Posterior cingulate gyrus (tissue), 11 donors: ENCODE data around the gene CKS2.

ENCODE experiments used
- DNase-seq, 10 donors: peaks; one replicate each; pipeline versions ENCODE4 v3.0.0 to v3.0.0-alpha.2; 2020 to 2021; ENCODE audit warnings: mixed read lengths in 3 of 10
- intact Hi-C: fragments of 100-400 bp; cut with DNase I; formaldehyde crosslinking; loops from one replicate; pipeline ENCODE4 v1.15.1; 2023

CKS2 gene

DNA sequence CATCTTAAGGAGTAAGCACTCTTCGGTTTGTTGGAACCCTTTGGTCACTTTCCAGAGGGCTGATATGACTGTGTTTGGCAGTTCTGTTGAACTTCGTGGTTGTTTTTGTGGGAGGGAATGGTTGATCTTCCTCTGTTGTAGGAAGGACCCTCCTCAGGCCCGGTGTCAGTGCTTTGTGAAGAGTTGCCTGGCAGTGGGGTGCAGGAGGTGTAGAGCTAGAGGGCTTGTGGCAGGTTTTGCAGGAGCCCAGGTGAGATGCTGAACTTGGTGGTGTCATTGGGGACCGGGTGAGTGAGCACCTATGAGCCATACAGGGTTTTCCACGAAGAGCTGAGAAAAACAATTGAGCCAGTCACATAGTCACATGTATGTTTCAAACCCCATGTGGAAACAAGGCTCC lies 34.5 kb downstream of the CKS2 start:
- intact Hi-C loops, result no loop called here

DNA sequence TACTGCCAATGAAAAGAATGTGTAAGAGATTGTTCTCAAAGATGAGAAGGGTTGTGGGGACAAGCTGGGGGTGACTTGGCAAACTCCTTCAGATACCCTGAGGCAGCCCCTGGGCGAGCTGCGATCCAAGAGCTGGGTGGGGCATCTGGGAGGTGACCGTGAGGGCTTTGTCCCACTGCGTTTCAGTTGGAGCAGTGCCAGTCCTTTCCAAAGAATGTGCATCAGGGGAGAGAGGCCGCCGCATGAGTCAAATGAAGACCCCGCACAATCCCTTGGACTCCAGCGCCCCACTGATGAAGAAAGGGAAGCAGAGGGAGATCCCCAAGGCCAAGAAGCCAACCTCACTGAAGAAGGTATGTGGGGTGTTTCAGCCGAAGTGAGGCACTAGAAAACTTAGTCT lies 35.7 kb downstream of the CKS2 start:
- no peak for DNase-seq
- intact Hi-C loops, result no loop called here

More for the DNA sequence above, 34.5 kb downstream of the CKS2 start:
- no peak for DNase-seq

DNA sequence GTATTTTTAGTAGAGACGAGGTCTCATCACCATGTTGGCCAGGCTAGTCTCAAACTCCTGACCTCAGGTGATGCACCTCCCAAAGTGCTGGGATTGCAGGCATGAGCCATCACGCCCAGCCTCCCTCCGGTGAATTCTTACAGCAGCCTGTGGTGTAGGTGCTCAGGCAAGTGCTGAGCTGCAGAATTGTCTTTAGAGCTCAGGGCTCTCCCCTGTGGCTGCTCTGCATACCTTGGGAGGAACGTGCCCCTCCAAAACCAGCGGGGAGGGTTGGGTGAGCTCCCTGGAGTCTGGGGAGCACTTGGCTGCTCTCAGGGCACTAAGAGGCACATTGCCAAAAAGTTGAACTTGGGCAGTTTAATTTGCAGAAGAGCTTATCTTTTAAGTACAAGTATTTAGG lies 36.7 kb downstream of the CKS2 start:
- no peak for DNase-seq
- intact Hi-C loops, result no loop called here

DNA sequence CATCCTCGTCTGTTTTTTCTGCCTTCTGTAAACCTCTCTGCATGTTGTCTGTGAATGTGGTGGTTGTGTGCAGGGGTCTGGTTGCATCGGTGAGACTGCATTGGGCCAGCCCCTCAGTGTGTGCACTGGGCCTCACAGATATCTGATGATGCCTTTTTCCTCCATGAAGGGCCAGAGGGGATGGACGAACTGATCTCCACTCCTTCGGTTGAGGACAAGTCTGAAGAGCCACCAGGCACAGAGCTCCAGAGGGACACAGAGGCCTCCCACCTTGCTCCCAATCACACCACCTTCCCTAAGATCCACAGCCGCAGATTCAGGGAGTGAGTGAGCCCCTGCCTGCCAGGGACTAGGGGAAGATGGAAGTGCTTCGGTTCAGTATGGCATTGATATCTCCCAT lies 38.6 kb downstream of the CKS2 start:
- intact Hi-C loops, result no loop called here
- no peak for DNase-seq

DNA sequence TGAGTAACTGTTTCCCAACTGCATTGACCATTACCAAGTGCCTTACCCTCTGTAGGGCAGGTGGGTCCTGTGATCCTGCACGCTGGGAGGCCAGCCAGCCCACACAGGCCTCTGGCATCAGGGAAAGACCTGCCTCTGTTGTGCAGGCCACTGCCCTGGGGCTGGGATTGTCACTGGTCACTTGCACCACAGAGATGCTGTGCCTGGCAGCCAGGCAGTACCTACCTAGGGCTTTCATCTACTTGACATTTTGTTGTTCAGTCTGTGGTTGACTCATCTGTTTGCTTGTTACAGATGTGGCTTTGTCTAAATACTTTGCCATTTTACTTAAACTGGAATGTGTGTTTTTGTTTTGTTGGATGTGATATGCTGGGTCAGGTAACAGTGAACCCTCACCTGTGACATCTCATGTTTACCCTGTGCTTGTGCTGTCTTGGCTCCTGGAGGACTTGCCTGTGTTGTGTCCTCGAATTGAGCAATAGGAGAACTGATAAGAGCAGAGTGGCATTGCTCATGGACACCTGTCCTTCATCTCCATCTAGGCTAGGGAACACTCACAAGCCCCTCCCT lies 40.1 kb downstream of the CKS2 start:
- intact Hi-C loops, result no loop called here
- peak in 1 of 10 donors; percentile 51 for DNase-seq

DNA sequence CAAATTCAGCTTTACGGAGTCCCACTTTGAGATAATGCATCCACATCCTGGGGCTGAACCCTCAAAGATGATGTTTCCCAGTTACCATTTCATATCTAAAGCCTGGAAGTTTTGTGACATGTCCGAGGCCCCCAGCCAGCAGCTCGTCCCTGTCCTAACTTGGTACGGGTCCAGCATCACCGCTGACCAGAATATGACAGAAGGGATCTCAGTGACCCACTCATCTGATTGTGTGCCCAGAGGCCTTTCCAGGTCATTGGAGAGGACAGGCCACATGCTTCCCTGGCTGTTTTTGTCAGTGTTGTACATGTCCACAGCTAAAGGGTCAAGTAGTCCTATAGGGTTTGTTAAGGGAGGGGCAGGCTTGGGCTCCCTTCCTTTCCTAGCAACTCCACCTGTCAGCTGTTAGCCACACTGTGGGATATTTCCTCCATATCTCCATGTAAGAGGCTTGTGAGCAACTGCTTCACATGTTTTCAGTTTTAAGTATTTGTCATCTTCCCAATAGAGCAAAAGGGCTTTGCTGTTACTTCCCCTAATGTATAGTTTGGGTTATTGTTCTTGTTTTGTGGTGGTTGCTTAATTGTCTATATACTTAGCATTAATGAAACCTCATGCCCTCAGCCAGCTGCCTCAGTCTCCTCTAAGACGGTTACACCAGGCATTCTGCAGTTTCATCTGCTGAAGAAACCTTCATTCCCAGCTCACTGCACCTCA lies 40.7 kb downstream of the CKS2 start:
- intact Hi-C loops, result no loop called here
- DNase-seq, result peak in 1 of 10 donors; percentile 44

DNA sequence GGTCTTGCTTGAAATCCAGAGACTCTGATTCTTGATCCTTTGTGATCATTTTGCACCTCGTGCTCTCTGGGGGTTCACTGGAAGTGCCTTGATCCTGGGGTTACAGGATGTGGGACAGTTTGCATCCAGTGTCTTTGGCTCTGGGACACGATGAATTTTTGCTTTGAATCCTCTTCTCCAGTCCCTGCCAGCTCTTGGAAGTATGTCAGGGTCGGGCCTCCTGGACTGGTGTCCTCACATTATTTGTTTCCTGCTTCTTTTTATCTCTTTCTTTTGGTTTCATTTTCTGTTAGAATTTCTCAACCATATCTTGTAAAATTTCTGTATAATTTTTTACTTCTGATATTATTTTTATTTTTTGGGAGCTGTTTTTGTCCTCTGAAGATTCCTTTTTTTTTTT lies 41.5 kb downstream of the CKS2 start:
- intact Hi-C loops, result no loop called here
- peak in 1 of 10 donors; percentile 30 for DNase-seq

DNA sequence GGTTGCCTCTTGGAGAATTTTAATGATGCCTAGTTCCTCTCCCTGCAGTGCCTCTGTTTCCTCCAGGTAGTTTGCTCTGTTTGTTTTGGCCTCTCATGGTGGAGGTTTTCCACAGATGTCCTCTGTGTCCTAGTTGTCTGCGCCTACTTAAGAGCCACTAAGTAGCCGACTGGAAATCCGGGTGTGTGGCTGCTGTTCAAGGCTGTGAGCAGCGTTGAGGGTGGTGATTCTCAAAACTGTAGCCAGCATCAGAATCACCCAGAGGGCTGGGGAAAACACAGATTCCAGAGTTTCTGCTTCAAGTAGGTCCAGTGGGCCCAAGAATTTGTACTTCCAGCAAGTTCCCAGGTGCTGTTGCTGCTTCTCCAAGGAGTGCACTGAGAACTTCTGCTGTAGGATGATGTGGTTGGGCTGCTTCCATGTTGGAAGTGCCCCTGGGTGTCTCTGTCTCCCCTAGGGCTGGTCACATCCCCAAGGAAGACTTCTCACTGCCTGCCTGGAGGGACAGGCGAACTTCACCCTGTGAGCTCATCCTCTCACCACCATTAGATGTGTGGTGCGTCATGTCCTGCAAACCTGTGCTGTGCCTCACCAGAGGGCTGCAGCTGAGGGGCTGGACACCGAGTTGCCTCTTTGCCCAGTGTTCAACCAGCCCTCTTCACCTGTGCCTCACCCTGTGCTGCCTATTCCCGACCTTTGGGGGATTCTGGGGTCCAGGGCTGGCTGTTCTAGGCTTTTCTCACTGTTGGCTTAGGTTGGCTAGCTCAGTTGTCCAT lies 42.1 kb downstream of the CKS2 start:
- DNase-seq, result peak in 2 of 10 donors; percentile 31 to 54
- intact Hi-C loops, result no loop called here

DNA sequence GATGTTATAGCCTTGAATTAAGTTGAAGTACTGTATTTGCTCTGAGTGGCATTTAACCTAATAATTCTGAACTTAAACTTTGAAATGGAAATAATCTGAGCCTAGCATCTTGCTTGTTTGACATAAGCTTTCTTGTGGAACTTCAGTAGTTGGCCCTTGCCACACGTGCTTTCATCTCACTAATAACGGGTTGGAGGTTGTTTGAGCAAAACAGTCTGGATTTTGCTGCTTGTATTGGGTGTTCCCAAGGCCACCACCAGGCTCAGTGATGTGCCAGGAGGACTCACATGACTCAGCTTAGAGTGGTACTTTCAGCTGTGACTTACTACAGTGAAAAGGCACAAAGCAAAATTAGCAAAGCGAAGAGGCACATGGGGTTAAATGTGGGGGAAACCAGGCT lies 43.0 kb downstream of the CKS2 start:
- DNase-seq, result no peak
- intact Hi-C loops, result no loop called here

DNA sequence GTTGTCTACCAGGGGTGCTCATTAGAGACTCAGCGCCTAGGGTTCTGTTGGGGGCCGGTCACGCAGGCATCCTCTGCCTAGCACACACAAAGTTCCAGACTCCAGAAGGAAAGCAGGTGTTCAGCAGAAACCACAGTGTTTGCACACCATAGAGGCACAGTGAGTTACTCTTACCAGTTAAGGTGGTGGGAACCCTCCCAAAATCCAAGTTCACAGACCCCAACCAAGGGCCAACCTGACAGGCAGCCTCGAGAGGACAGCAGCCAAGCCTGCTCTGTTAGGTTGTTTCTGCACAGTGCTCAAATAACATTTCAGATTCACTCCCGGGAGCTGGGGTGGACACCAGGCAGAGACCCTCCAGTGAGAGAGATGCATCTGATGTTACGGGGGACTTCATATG lies 43.5 kb downstream of the CKS2 start:
- intact Hi-C loops, result no loop called here
- peak in 1 of 10 donors; percentile 29 for DNase-seq

DNA sequence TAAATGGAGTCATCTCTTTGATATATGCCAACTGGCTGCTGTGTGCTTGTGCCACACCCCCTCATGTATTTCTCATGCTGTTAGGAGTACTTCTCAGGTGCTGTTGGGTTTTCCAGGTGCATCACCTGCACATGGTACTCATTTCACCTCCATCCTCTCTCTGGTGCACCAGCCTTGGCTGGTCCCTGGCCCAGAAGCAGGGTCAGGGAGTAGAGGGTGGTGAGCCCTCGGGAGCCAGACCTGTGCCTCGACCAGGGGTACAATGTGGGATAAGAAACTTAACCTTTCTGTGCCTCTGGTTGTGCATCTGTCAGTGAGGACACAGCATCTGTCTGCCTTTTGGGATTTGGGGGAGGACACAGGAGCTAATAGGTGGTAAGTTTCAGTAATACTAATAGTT lies 45.8 kb downstream of the CKS2 start:
- no peak for DNase-seq
- intact Hi-C loops, result no loop called here

DNA sequence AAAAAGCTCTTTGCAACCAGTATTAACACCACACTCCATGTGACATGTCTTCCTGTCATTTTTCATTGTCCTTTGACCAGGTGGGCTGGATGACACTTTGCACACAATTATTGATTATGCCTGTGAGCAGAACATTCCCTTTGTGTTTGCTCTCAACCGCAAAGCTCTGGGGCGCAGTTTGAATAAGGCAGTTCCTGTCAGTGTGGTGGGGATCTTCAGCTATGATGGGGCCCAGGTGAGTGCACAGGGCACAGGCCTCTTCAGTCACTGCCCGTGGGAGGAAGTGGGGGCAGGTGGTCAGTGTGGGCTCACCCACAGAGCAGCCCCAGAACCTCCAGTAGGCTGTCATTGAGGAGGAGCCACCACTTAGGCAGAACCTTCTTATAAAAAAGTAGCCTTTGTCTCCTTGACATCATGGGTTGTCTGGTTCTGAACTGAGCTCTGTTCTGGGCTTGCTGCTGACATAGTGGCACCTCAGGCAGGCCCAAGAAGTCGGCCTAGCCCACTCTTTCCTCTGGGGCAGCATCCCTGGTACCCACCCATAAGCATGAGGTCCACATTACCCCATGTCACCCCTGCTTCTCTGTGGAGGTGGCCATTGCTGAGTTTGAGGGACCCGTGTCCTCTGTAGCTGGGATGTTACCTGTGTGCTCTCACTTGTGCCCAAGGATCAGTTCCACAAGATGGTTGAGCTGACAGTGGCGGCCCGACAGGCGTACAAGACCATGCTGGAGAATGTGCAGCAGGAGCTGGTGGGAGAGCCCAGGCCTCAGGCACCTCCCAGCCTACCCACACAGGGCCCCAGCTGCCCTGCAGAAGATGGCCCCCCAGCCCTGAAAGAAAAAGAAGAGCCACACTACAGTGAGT lies 46.6 kb downstream of the CKS2 start:
- intact Hi-C loops, result no loop called here
- DNase-seq, result peak in 2 of 10 donors; percentile 72 to 79

DNA sequence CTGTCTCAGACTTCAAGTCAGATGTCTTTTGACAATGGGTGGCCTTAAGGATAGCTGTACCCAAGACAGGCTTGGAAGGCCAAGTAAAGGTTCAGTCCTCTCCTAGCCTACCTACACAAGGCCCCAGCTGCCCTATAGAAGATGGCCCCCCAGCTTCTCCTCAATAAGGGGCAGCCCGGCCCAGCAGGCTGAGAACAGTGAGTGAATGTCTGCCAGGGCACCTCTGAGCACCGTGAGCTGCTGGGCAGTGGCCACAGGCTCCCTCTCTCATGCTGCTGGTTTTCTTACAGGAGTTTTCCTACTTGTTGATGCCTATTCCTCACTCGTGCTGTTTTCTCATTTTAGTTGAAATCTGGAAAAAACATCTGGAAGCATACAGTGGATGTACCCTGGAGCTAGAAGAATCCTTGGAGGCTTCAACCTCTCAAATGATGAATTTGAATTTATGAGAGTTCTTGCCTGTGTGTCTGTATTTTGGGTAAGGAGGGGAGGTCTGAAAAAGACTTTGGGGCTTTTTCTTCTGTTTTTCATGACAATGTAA lies 47.5 kb downstream of the CKS2 start:
- DNase-seq, result peak in 1 of 10 donors; percentile 68
- intact Hi-C loops, result no loop called here

DNA sequence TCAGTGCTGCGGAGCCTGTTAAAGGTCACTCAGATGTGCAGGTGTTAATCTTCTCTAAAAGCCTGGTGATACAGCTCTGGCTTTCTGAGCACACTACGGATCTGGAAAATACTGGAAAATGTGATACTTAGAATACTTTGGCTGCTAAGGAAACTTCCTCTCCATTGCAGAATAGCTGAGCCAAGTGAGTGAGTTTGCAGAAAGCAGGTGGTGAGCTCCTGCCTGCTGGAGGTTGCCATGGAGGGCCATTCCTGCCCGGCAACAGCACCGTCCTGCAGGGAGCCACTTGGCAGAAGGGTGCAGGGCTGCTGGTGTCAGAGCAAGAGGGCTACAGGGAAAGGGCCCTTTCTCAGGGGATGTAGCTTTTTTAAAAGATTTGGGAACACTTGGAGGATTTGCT lies 48.0 kb downstream of the CKS2 start:
- peak in 6 of 10 donors; percentile 35 to 92 (median 55) for DNase-seq
- intact Hi-C loops, result no loop called here

DNA sequence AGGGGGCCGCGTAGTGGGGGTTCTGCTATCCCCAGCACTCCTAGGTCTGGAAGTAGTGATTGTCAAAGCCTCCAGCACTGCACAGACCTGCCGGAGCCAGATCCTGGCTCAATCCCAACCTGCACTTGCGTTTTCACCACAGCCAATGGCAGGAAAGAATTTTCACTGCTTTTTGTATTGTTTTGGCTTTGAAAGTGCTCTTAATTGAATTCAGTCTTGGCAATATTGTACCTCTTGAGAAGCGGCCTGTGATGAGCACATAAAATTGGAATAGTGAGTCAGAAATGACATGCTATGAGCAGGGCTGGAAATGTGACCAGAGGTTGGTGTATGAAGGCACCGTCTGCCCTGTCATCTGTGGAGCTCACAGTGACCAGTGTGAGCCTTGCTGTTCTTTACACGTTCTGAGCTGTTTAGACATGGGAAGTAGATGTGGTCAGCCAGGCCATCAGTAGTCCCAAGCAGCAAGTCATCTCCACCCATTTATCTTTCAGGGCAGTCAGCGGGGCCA lies 48.8 kb downstream of the CKS2 start:
- peak in 2 of 10 donors; percentile 70 to 77 for DNase-seq
- intact Hi-C loops, result no loop called here

DNA sequence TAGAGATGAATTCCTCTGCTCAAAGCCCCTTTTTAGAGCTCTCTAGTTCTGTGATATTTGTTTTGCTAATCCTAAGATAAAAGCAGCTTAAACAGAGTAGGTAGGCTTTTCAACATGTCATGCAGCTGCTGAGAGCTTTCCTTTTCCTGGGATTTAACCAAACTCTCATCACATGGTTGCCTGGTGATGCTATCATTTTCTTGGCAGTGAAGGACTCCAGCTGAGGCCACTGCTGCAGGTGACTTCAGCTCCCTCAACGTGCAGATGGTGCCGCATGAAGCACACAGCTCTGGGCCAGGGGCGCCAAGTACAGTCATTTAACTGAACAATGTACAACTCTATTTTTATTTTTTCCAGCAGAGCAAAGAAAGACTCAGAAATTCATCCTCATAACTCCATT lies 49.5 kb downstream of the CKS2 start:
- intact Hi-C loops, result no loop called here
- peak in 6 of 10 donors; percentile 33 to 89 (median 70) for DNase-seq

DNA sequence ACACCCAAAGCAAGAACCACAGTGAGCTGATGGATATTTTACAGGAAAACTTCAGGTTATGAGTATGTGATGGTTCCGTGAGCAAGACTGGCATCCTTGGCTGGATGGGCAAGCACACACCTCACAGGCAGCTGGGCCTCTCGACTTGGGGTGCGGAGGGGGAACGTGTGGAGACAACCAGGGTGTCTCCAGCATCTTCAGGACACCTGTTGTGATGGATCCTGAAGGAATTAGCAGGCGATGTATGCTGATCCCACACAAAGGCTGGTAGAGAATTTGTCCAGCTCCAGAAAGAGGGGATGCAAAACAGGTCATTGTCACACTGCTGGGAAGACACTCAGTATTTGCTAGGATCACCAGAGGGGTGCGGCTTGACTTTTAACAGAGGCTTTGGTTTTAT lies 50.0 kb downstream of the CKS2 start:
- intact Hi-C loops, result no loop called here
- peak in 2 of 10 donors; percentile 49 to 60 for DNase-seq

DNA sequence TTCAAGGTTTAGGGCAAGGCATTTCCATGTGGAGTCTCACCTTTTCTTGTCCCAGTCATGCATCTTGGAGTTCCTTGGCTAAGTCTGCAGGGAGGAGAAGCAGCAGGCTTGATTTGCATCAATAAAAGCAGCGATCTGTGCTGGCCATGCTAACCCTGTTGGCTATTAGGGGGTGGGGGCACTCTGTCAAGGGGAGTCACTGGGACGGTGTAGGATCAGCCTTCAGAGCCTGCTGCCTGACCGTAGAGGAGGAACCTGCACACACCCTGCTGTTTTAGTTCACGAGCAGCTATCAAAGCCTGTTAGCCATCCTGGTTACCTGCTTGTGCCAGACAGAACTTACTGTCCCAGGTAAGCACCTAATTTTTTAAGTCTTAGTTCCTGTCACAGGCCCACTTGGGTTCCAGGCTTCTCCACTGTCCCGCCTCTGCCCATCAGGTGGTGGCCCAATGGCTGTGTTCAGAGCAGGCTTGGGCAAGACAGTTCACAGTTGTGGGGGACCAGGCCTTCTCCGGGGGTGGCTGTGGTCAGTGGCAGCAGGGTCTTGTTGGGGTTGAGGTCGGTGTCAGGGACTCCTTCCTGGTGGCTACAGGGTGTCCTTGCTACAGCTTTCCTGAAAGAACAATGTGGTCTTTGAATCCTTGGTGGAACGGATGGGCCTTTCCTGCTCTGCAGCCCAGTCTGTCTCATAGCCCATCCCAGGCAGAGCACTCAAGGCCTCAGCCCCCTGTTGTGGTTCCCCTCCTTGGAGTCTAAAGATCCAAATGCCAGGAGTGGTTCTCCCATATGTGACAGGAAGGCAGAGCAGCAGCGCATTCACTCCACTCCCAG lies 51.0 kb downstream of the CKS2 start:
- intact Hi-C loops, result no loop called here
- peak in 1 of 10 donors; percentile 46 for DNase-seq

DNA sequence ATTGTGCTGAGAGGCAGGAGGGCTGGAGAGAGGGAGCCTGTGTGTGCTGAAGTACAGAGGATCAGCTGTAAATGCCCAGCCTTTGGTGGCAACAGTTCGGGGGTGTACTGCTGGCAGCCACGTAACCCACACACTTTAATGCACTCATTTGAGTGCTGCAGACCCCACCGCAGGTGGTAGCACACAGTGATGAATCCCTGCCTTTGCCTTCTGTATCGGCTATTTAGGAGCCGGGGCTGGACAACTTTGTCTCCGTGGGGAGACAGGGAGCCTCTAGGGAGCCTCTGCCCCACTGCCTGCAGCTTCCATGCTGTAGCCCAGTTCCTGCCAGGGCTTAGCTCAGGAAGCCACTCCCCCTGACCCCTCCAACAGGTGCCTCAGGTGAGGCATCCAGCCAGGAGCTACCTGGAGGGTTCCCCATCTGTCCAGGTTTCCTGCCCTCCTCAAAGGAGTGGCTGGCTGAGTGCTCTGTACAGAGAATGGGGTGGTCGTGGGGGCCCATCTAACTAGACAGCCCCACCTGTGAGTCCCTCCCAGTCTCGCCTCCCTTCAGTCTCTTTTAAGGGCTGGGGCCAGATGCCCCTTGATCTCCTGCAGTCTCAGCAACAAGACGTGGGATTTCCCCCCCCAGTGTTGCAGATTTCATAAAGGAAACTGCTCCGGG lies 51.8 kb downstream of the CKS2 start:
- intact Hi-C loops, result no loop called here
- peak in 1 of 10 donors; percentile 44 for DNase-seq
